Kidney epithelial cell (primary cell): ENCODE data around the gene PANX2. TPM values are rescaled to one million over a fixed set of nuclear protein-coding genes. Genes with fewer than 3 reads are reported as not detected.
"Not testable (repeated sequence)": the region's sequence is repeated elsewhere in the genome, so short reads cannot be mapped to it uniquely, and the experiment has no call there.

ENCODE experiments used
- DNase-seq: peaks from one replicate; pipeline ENCODE4 v3.0.0-alpha.2; 2010; ENCODE audit warnings: low read depth
- H3K27me3 ChIP-seq: 2 replicates; pipeline ENCODE4 v1.6.0; 2011; ENCODE audit warnings: low read length; ENCODE audit not compliant: control insufficient read depth, insufficient read depth
- H3K36me3 ChIP-seq: 2 replicates; pipeline ENCODE4 v1.5.1; 2011; ENCODE audit warnings: low read length; ENCODE audit not compliant: control insufficient read depth, insufficient read depth
- H3K4me3 ChIP-seq: 2 replicates; pipeline ENCODE4 v1.5.1; 2011; ENCODE audit warnings: low read depth, mild to moderate bottlenecking, control low read depth, low read length
- CTCF ChIP-seq: IDR thresholded peaks from 2 replicates; pipeline ENCODE4 v1.5.1; 2011; ENCODE audit warnings: mild to moderate bottlenecking, moderate library complexity, low read length, control low read depth, inconsistent platforms; ENCODE audit not compliant: insufficient read depth, poor library complexity, severe bottlenecking
- total RNA-seq: library from RNA; depleted of rRNA; stranded (reverse); fragments of >200 nt; gene quantifications from 2 replicates; pipeline ENCODE4 v1.2.3, GENCODE V29; 2015

The PANX2 gene
- total RNA-seq, 1 donor from 2014 or later, result 0.33 TPM

DNA sequence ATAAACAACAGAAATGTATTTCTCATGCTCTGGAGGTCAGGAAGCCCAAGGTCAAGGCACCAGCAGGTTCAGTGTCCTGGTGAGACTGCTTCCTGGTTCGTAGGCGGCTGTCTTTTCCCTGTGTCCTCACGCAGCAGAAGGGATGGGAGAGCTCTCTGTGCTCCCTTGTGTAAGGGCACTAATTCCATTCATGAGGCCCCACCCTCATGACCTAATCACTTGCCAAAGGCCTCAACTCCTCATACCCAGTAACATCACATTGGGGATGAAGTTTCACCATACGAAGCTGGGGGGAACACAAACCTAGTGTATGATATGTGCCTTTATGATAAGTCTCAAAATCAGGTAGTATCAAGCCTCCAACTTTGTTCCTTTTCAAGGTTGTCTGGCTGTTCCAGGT, 38.6 kb upstream of the PANX2 start:
- Histone ChIP-seq H3K4me3 (no peak overlapping the region), H3K27me3 (no peaks in the 10 kb centered on the region), H3K36me3 (no peaks in the 10 kb centered on the region)
- no peak for DNase-seq
- no peak for TF ChIP-seq CTCF

- no peak for DNase-seq
- H3K27me3 ChIP-seq, result no peaks in the 10 kb centered on the region
- H3K4me3 ChIP-seq, result no peak overlapping the region
- no peaks in the 10 kb centered on the region for H3K36me3 ChIP-seq
- no peak for TF ChIP-seq CTCF
Measured at GRCh38 chr22:50134481-50134880, 36.0 kb upstream of the PANX2 start.

DNA sequence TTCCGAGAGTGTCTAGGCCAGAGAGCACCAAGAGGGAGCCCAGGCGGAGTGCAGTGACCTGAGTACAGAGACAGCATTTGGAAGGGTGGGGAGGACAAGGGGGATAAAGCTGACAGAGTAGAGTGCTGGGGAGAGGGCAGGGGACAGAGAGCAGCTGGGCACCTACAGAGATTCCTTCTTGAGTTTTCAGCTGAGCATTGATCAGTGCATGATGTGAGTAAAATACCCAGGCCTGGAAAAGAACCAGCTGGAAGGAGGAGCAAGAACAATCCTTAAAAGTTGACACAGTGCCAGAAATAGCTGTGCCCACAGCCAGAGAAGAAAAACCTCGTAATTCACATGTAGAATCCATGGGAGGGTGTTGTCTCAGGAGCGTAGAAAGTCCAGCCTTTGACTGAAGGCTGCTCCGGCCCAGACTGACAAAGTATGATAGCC, 33.9 kb upstream of the PANX2 start:
- H3K27me3 ChIP-seq, result no peaks in the 10 kb centered on the region
- DNase-seq, result no peak
- no peak overlapping the region for H3K4me3 ChIP-seq
- TF ChIP-seq CTCF, result no peak
- no peaks in the 10 kb centered on the region for H3K36me3 ChIP-seq

DNA sequence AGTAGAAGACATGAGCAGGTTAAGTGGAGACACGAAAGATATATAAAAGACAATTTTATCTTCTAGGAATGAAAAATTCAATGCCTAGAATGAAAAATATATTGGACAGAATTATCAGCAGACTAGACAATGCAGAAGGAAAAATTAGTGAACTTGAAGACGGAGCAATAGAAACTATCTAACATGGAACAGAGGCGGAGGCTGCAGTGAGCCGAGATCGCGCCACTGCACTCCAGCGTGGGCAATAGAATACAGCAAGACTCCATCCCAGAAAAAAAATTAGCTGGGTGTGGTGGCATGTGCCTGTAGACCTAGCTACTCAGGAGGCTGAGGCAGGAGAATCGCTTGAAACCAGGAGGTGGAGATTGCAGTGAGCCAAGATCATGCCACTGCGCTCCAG, 33.3 kb upstream of the PANX2 start:
- not testable (repeated sequence) for H3K27me3 ChIP-seq, DNase-seq, H3K36me3 ChIP-seq, H3K4me3 ChIP-seq

- H3K27me3 ChIP-seq, result no peaks in the 10 kb centered on the region
- TF ChIP-seq CTCF, result no peak
- no peak for DNase-seq
- no peaks in the 10 kb centered on the region for H3K36me3 ChIP-seq
- no peak overlapping the region for H3K4me3 ChIP-seq
Measured at GRCh38 chr22:50138041-50138440, 32.5 kb upstream of the PANX2 start.

GRCh38 chr22:50138988-50139387, 31.5 kb upstream of the PANX2 start:
- no peak for TF ChIP-seq CTCF
- Histone ChIP-seq H3K27me3 (peaks cover 4% of the 10 kb centered on the region), H3K4me3 (no peak overlapping the region), H3K36me3 (no peaks in the 10 kb centered on the region)
- DNase-seq, result no peak
